Mesodermal cell (in vitro differentiated cells): Measurements from ENCODE around the gene TNFRSF17.
A peak's percentile ranks its signal among the peaks of the same experiment; 100 is the strongest.
"Not testable (repeated sequence)": the region's sequence is repeated elsewhere in the genome, so short reads cannot be mapped to it uniquely, and the experiment has no call there.

ENCODE experiments used
- H3K27ac ChIP-seq: 2 replicates; pipeline ENCODE4 v1.7.0; 2013; ENCODE audit warnings: mild to moderate bottlenecking, low read depth, low read length, moderate library complexity; ENCODE audit not compliant: severe bottlenecking
- H3K36me3 ChIP-seq: 2 replicates; pipeline ENCODE4 v1.7.1; 2013; ENCODE audit warnings: mild to moderate bottlenecking, low read length, moderate library complexity; ENCODE audit not compliant: control insufficient read depth, insufficient read depth
- H3K4me1 ChIP-seq: one replicate; pipeline ENCODE4 v1.7.1; 2013; ENCODE audit warnings: mild to moderate bottlenecking, low read length; ENCODE audit not compliant: insufficient read depth, control insufficient read depth, poor library complexity, severe bottlenecking
- H3K4me3 ChIP-seq: 2 replicates; pipeline ENCODE4 v1.7.0; 2013; ENCODE audit warnings: low read length, control low read depth, mild to moderate bottlenecking; ENCODE audit not compliant: insufficient read depth, poor library complexity, severe bottlenecking; ENCODE audit errors: extremely low read depth
- H3K9me3 ChIP-seq: 2 replicates; pipeline ENCODE4 v1.7.1; 2013; ENCODE audit warnings: mild to moderate bottlenecking, low read length, moderate library complexity; ENCODE audit not compliant: control insufficient read depth
- WGBS, 2 experiments: methylation state at CpG; one replicate each; pipeline ENCODE4 v1.1.5; 2013; ENCODE audit warnings: missing lambda C conversion rate in 2 of 2; ENCODE audit not compliant: insufficient coverage in 2 of 2; 5-methylcytosine and 5-hydroxymethylcytosine counted together

Gene TNFRSF17

GRCh38 chr16:11953576-11953975 lies 11.4 kb upstream of the TNFRSF17 start:
- WGBS, 2 experiments, result 92 to 96% methylated on average over 6 of the region's 8 CpGs
- H3K36me3 ChIP-seq, H3K4me3 ChIP-seq, H3K9me3 ChIP-seq, H3K27ac ChIP-seq: not testable (repeated sequence)
- H3K4me1 ChIP-seq, result peaks cover 10% of the 10 kb centered on the region

DNA sequence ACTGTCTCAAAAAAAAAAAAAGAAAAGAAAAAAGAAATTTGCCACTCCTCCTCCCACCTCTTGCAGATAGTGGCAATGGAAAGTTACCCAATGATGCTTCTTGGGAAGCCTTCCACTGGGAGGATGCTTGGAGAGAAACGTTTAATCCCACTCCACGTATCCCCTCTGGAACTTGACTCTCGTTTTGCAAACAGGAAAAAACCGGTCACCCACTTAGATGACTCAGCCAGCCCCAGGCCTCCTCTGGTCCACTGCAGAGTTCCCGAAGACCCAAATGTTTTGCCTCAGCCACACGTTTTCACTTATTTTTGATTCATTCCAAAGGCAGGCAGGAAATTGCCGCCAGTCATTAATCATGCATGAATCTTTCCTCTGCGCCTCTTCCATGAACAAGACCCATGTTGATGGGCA lies 9.3 kb upstream of the TNFRSF17 start:
- Histone ChIP-seq H3K36me3 (no peaks in the 10 kb centered on the region), H3K4me1 (peaks cover 10% of the 10 kb centered on the region), H3K27ac (peak overlapping the region; percentile 57), H3K4me3 (no peak overlapping the region), H3K9me3 (no peaks in the 10 kb centered on the region)
- 58 to 71% methylated on average over 7 to 8 of the region's 8 CpGs for WGBS, 2 experiments

GRCh38 chr16:11956558-11956957 lies 8.5 kb upstream of the TNFRSF17 start:
- Histone ChIP-seq H3K4me3 (no peak overlapping the region), H3K4me1 (peaks cover 10% of the 10 kb centered on the region), H3K9me3 (no peaks in the 10 kb centered on the region), H3K36me3 (no peaks in the 10 kb centered on the region), H3K27ac (no peak overlapping the region)
- 100% methylated on average over 2 of the region's 2 CpGs for WGBS, 2 experiments

DNA sequence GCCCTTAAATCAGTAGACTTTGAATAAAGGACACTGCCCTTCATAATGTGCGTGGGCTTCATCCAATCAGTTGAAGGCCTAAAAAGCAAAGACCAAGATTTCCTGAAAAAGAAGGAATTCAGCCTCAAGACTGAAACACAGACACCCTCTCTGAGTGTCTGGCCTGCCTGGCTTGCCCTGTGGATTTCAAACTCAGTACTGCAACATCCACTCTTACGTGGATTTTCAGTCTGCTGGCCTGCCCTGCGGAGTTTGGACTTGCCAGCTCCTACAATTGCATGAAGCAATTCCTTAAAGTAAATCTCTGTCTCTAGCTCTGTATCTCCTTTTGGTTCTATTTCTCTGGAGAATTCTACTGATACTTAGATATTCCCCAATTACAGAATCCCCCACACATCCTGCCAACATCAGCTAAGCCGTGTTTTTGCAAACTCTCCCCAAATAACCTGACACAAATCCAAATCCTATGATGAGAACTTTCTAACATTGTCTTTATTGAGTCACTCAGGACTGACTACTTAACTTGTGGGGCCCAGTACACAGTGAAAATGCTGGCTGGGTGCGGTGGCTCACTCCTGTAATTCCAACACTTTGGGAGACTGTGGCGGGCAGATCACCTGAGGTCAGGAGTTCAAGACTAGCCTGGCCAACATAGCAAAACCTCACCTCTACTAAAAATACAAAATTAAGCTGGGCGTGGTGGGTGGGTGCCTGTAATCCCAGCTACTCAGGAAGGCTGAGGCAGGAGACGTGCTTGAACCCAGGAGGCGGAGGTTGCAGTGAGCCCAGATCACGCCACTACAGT lies 7.2 kb upstream of the TNFRSF17 start:
- Histone ChIP-seq H3K4me3 (no peak overlapping the region), H3K9me3 (no peaks in the 10 kb centered on the region), H3K36me3 (no peaks in the 10 kb centered on the region), H3K4me1 (peaks cover 10% of the 10 kb centered on the region), H3K27ac (no peak overlapping the region)
- WGBS, 2 experiments, result 94 to 95% methylated on average over 9 to 10 of the region's 10 CpGs

DNA sequence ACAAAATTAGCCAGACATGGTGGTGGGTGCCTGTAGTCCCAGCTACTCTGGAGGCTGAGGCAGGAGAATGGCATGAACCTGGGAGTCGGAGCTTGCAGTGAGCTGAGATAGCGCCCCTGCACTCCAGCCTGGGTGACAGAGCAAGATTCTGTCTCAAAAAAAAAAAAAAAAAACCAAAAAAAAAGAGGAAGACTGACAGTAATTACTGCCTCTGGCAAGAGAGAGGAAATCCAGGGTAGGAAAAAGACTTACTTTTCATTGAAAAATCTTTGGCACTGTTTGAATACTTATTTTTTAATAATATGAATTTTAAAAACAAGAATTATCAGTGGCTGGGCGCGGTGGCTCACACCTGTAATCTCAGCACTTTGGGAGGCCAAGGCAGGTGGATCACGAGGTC lies 2.6 kb upstream of the TNFRSF17 start:
- not testable (repeated sequence) for H3K4me1 ChIP-seq, H3K36me3 ChIP-seq, H3K9me3 ChIP-seq, H3K4me3 ChIP-seq, H3K27ac ChIP-seq
- 91 to 100% methylated on average over 1 to 3 of the region's 5 CpGs for WGBS, 2 experiments

GRCh38 chr16:11962978-11963377 lies 2.0 kb upstream of the TNFRSF17 start:
- whole genome bisulfite sequencing, 2 experiments, result 91 to 94% methylated on average over 3 to 7 of the region's 11 CpGs
- H3K4me1 ChIP-seq, H3K27ac ChIP-seq, H3K4me3 ChIP-seq, H3K36me3 ChIP-seq, H3K9me3 ChIP-seq: not testable (repeated sequence)

GRCh38 chr16:11963706-11964105 lies 1.3 kb upstream of the TNFRSF17 start:
- Histone ChIP-seq H3K4me3 (no peak overlapping the region), H3K9me3 (no peaks in the 10 kb centered on the region)
- WGBS, 2 experiments, result 67 to 89% methylated on average over 1 to 4 of the region's 6 CpGs

DNA sequence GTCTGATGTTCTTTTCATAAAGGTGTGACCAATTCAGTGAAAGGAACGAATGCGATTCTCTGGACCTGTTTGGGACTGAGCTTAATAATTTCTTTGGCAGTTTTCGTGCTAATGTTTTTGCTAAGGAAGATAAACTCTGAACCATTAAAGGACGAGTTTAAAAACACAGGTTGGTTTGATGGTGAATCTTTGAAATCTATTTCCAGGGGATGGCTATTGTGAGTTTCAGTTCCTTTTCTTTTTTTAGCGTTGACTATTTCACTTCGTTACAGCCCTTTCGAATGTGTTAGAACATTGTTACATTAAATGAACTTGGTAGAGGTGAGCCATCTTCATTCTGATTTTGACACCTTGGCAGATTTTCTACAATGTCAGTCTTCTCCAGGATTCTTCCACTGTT lies 1.2 kb downstream of the TNFRSF17 start:
- WGBS, 2 experiments, result 92 to 95% methylated on average over 5 to 6 of the region's 7 CpGs
- H3K4me3 ChIP-seq, result no peak overlapping the region
- H3K9me3 ChIP-seq, result no peaks in the 10 kb centered on the region
- no peaks in the 10 kb centered on the region for H3K36me3 ChIP-seq
- no peak overlapping the region for H3K27ac ChIP-seq
- no peaks in the 10 kb centered on the region for H3K4me1 ChIP-seq

More at GRCh38 chr16:11963706-11964105, 1.3 kb upstream of the TNFRSF17 start:
- Histone ChIP-seq H3K4me1 (no peaks in the 10 kb centered on the region), H3K36me3 (no peaks in the 10 kb centered on the region), H3K27ac (no peak overlapping the region)

DNA sequence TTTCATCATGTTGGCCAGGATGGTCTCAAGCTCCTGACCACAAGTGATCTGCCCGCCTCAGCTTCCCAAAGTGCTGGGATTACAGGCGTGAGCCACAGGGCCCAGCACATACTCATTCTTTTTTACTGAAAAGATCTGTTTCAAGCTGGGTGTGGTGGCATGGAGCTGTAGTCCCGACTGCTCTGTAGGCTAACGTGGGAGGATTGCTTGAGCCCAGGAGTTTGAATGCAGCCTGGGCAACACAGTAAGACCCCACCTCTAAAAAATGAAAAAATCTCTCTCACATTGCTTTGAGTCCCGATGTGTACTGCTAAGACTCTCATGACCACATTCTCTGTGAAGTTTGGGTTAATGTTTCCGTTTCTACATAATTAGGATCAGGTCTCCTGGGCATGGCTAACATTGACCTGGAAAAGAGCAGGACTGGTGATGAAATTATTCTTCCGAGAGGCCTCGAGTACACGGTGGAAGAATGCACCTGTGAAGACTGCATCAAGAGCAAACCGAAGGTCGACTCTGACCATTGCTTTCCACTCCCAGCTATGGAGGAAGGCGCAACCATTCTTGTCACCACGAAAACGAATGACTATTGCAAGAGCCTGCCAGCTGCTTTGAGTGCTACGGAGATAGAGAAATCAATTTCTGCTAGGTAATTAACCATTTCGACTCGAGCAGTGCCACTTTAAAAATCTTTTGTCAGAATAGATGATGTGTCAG lies 2.3 kb downstream of the TNFRSF17 start:
- no peak overlapping the region for H3K4me3 ChIP-seq
- H3K4me1 ChIP-seq, result no peaks in the 10 kb centered on the region
- H3K27ac ChIP-seq, result no peak overlapping the region
- H3K9me3 ChIP-seq, result no peaks in the 10 kb centered on the region
- H3K36me3 ChIP-seq, result no peaks in the 10 kb centered on the region
- 88 to 89% methylated on average over 12 to 14 of the region's 17 CpGs for WGBS, 2 experiments

DNA sequence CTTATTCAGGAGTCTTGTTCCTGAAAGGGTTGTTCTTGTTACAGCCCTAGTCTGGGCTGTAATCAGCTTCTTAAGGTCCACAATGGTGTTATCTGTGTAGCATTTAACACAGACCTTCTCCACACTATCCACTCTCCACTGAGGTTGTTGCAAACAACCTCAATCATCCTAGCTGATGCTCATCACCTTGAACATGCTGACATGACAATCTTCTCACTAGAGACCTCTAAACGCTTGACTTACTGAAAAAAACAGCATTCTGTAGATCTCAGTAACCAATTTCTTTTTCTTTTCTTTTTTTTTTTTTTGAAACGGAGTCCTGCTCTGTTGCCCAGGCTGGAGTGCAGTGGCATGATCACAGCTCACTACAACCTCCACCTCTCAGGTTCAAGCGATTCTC lies 3.6 kb downstream of the TNFRSF17 start:
- Histone ChIP-seq H3K4me1 (no peaks in the 10 kb centered on the region), H3K27ac (no peak overlapping the region), H3K36me3 (no peaks in the 10 kb centered on the region), H3K4me3 (no peak overlapping the region), H3K9me3 (no peaks in the 10 kb centered on the region)
- WGBS, 2 experiments, result 91 to 94% methylated on average over 1 to 2 of the region's 3 CpGs

GRCh38 chr16:11970292-11970691 lies 5.3 kb downstream of the TNFRSF17 start:
- H3K4me3 ChIP-seq, H3K4me1 ChIP-seq, H3K36me3 ChIP-seq, H3K9me3 ChIP-seq, H3K27ac ChIP-seq: not testable (repeated sequence)
- WGBS, 2 experiments, result 85 to 95% methylated on average over 5 of the region's 5 CpGs
